ENCODE data around the gene ZNF41. TPM values are rescaled to one million over a fixed set of nuclear protein-coding genes. Genes with fewer than 3 reads are reported as not detected.

ZNF41 gene
- total and polyA plus RNA-seq, 2 of the 8 experiments (the other 6 are each of a cell fraction or from before 2014, with no cell fraction given), result 1.8 to 5.3 TPM

DNA sequence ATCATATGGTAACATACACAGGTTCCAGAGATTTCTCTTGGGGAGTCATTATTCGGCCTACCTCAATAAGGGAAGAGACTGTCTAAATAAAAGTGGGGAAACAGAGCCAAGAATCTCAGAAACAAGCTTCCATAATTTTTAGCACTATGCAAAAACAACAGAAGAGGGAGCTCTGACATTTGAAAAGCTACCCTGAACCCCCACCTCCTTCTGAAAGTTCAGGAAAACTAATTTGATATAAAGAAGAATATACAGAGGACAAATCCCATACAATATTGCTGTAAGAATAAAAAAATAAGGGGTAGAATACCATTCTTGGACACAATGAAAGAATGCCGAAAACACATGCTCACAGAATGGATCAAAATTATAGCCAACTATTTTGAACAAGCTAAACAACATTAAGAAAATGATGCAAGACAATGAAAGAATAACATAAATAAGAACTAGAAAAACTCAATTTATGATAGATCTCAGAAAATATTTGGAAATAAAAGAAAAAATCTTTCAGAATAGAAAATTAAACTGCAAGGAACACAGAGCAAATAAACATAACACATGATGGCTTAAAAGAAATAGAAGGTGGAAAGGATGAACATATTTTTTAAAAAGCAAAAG lies 14.4 kb upstream of the ZNF41 start:
- POLR2A ChIA-PET (ENCODE audit: partially characterized antibody), result interaction anchor here (0.9 to 1.1 kb wide), 2 partner anchors 12 to 26 kb away, joined by 3 read pairs; no protein-coding TSS in a partner anchor
- no peak overlapping the region for H3K18ac ChIP-seq (ENCODE audit: extremely low read depth, low read length)
- FAIRE-seq, result no peak

More for the DNA sequence above, 14.4 kb upstream of the ZNF41 start:
- Histone ChIP-seq H4K91ac (replicated peaks; ENCODE audit: insufficient read length, low read length) (no peak overlapping the region), H3K4me1 (replicated peaks in 1 of 4; ENCODE audit: control insufficient read depth in 3 of 4, insufficient read depth in 4 of 4, low read length in 3 of 4) (peaks cover 0 to 12% (median 7%) of the 10 kb centered on the region in 4 experiments; a peak in 3 of 7 replicates), H3K4me3 (ENCODE audit: extremely low read depth in 1 of 4, insufficient read depth in 2 of 4, low read depth in 3 of 4, low read length in 4 of 4) (no peak overlapping the region), H2BK20ac (ENCODE audit: low read length) (no peak overlapping the region), H3K79me2 (ENCODE audit: control insufficient read depth in 1 of 2, insufficient read depth in 2 of 2, low read length in 2 of 2) (no peaks in the 10 kb centered on the region), H4K5ac (ENCODE audit: insufficient read length, low read depth, low read length) (no peak overlapping the region), H2AK5ac (ENCODE audit: low read depth, low read length) (no peak overlapping the region), H3K4ac (replicated peaks; ENCODE audit: insufficient read length, low read depth, low read length) (no peak overlapping the region), H3K9me3 (ENCODE audit: insufficient read depth in 2 of 2, low read depth in 1 of 2, low read length in 1 of 2) (no peaks in the 10 kb centered on the region), H3K56ac (replicated peaks; ENCODE audit: insufficient read length, low read depth, low read length) (no peak overlapping the region), H3K4me2 (ENCODE audit: insufficient read depth in 1 of 2, low read depth in 2 of 2, low read length in 2 of 2) (no peak overlapping the region), H3K23me2 (ENCODE audit: low read depth, low read length) (no peaks in the 10 kb centered on the region), H3K27me3 (replicated peaks in 1 of 4; ENCODE audit: control insufficient read depth in 3 of 4, extremely low read depth in 1 of 4, insufficient read depth in 3 of 4, low read length in 3 of 4) (no peaks in the 10 kb centered on the region), H2BK12ac (ENCODE audit: low read depth, low read length) (no peak overlapping the region), H4K8ac (ENCODE audit: extremely low read depth, insufficient read depth, low read length) (no peak overlapping the region), H2BK15ac (ENCODE audit: low read length) (no peak overlapping the region), H2AFZ (ENCODE audit: low read length) (no peak overlapping the region), H2BK5ac (ENCODE audit: low read depth, low read length) (no peak overlapping the region), H3K23ac (ENCODE audit: insufficient read length) (no peak overlapping the region), H3K79me1 (ENCODE audit: low read depth, low read length) (no peaks in the 10 kb centered on the region), H3K14ac (ENCODE audit: insufficient read length) (no peak overlapping the region), H3K36me3 (ENCODE audit: control insufficient read depth in 2 of 4, insufficient read depth in 4 of 4, low read length in 3 of 4) (no peaks in the 10 kb centered on the region), H3K9ac (replicated peaks in 1 of 4; ENCODE audit: extremely low read depth in 1 of 4, low read depth in 3 of 4, low read length in 3 of 4) (no peak overlapping the region), H4K20me1 (replicated peaks in 1 of 2; ENCODE audit: control insufficient read depth in 1 of 2, insufficient read depth in 2 of 2, low read length in 2 of 2) (no peaks in the 10 kb centered on the region), H3K27ac (ENCODE audit: low read depth, low read length) (no peak overlapping the region), H2BK120ac (replicated peaks; ENCODE audit: low read depth, low read length) (no peak overlapping the region)
- no peak for DNase-seq (ENCODE audit: low read depth in 1 of 2, low spot score in 2 of 2)
- CTCF ChIA-PET (ENCODE audit: partially characterized antibody), result interaction anchor here (0.6 to 1.6 kb wide), 11 partner anchors 9 to 152 kb away, joined by 3 to 14 read pairs (median 5); no protein-coding TSS in a partner anchor
- TF ChIP-seq RAD21 (IDR thresholded peaks at IDR 0.05 in 1 of 2, conservative IDR thresholded peaks at IDR 0.05 in 1 of 2; ENCODE audit: low read depth in 2 of 2, low read length in 2 of 2) (peak; percentile 68 to 69), EZH2 (IDR thresholded peaks at IDR 0.05; ENCODE audit: low read depth, low read length, severe bottlenecking) (no peak)
- TF ChIP-seq, protein P1, sequence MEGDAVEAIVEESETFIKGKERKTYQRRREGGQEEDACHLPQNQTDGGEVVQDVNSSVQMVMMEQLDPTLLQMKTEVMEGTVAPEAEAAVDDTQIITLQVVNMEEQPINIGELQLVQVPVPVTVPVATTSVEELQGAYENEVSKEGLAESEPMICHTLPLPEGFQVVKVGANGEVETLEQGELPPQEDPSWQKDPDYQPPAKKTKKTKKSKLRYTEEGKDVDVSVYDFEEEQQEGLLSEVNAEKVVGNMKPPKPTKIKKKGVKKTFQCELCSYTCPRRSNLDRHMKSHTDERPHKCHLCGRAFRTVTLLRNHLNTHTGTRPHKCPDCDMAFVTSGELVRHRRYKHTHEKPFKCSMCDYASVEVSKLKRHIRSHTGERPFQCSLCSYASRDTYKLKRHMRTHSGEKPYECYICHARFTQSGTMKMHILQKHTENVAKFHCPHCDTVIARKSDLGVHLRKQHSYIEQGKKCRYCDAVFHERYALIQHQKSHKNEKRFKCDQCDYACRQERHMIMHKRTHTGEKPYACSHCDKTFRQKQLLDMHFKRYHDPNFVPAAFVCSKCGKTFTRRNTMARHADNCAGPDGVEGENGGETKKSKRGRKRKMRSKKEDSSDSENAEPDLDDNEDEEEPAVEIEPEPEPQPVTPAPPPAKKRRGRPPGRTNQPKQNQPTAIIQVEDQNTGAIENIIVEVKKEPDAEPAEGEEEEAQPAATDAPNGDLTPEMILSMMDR (IDR thresholded peaks at IDR 0.05; ENCODE audit: control extremely low read depth in 1 of 3, insufficient read depth in 1 of 3, low read depth in 1 of 3, low read length in 3 of 3), result peak in 1 of 3 experiments; percentile 38; a peak in 1 of 4 replicates
- 94% methylated on average over 2 of the region's 2 CpGs; no CpG with 5 or more reads in 1 of the 2 experiments for WGBS, 2 experiments (ENCODE audit: extremely low coverage in 1 of 2, insufficient coverage in 1 of 2, insufficient read length in 1 of 2, insufficient replicate concordance in 2 of 2, low coverage in 1 of 2, low lambda C conversion rate in 2 of 2, missing lambda C conversion rate in 1 of 2)

Measured in H1 (cell line).